HCT116 (cell line): ENCODE results near the gene SLC9B1. TPM values are rescaled to one million over a fixed set of nuclear protein-coding genes. Genes with fewer than 3 reads are reported as not detected.

Source experiments
- ATAC-seq: fragments of 200-7000 bp; cut with Tn5 transposase; 2 replicates; pipeline ENCODE4 v1.9.1; 2020; ENCODE audit warnings: mild to moderate bottlenecking, moderate library complexity
- BruUV-seq: library from RNA; stranded (reverse); fragments of 400-500 nt; replicated peaks from 2 replicates; lab custom pipeline; 2021; lab: Mats Ljungman, UMichigan
- CTCF ChIA-PET: fragments of 300-600 bp; sonication (Branson Sonifier 250); formaldehyde crosslinking; loops from one replicate; lab custom pipeline; 2021; ENCODE audit warnings: antibody characterized with exemption; lab: Charles Lee
- POLR2A ChIA-PET: fragments of 300-600, 350-600 bp; sonication (Branson Sonifier 250); formaldehyde crosslinking; loops from one replicate; lab custom pipeline; 2021; ENCODE audit warnings: antibody characterized with exemption; lab: Charles Lee
- RAD21 ChIA-PET, 2 experiments: fragments of 300-600 bp; sonication (Branson Sonifier 250); formaldehyde crosslinking; loops; one replicate each; lab custom pipeline; 2023; ENCODE audit warnings: low total read pairs in 2 of 2; ENCODE audit not compliant: uncharacterized antibody in 2 of 2, unreplicated experiment in 2 of 2, low non-redundant PET in 1 of 2; lab: Charles Lee
- DNase-seq: peaks from one replicate; pipeline ENCODE4 v3.0.0-alpha.2; 2010; ENCODE audit warnings: low read depth, low spot score
- H2AFZ ChIP-seq: fragments of 200-600 bp; shearing (Covaris generic), sonication (generic); 2 replicates; pipeline ENCODE4 v1.6.1; 2017; ENCODE audit warnings: low read depth, mixed run types, mixed read lengths, antibody characterized with exemption, low read length; ENCODE audit not compliant: poor library complexity, severe bottlenecking
- H3K27ac ChIP-seq: 2 replicates; pipeline ENCODE4 v1.5.1; 2012; ENCODE audit warnings: low read depth, low read length
- H3K27me3 ChIP-seq: fragments of 200-600 bp; sonication (generic); 2 replicates; pipeline ENCODE4 v1.6.1; 2016; ENCODE audit warnings: mixed run types, low read length, mixed read lengths; ENCODE audit not compliant: insufficient read depth
- H3K36me3 ChIP-seq, 2 experiments: fragments of 200-500 bp in 1 of 2; fragments of 200-600 bp in 1 of 2; sonication (Bioruptor generic) in 1 of 2; sonication (generic) in 1 of 2; 2 replicates each; pipeline versions ENCODE4 v1.5.1 to v1.6.1; 2014 to 2016; ENCODE audit warnings: low read length in 2 of 2, inconsistent platforms in 1 of 2, mixed read lengths in 1 of 2, mixed run types in 1 of 2; ENCODE audit not compliant: insufficient read depth in 2 of 2, control insufficient read depth in 1 of 2
- H3K4me1 ChIP-seq, 2 experiments: fragments of 200-600 bp in 1 of 2; sonication (generic) in 1 of 2; 2 replicates each; pipeline versions ENCODE4 v1.5.1 to v1.6.1; 2012 to 2017; ENCODE audit warnings: low read length in 2 of 2, inconsistent platforms in 1 of 2, mild to moderate bottlenecking in 1 of 2, mixed read lengths in 1 of 2, mixed run types in 1 of 2, moderate library complexity in 1 of 2; ENCODE audit not compliant: insufficient read depth in 2 of 2, control insufficient read depth in 1 of 2
- H3K4me2 ChIP-seq: fragments of 200-600 bp; sonication (generic); 2 replicates; pipeline ENCODE4 v1.6.1; 2017; ENCODE audit warnings: mixed run types, low read length, mixed read lengths
- H3K4me3 ChIP-seq, 2 experiments: fragments of 200-600 bp in 1 of 2; sonication (generic) in 1 of 2; replicated peaks in 1 of 2; 2 replicates each; pipeline ENCODE4 v1.5.1; 2011 to 2016; ENCODE audit warnings: low read length in 2 of 2, control low read depth in 1 of 2, low read depth in 1 of 2, mild to moderate bottlenecking in 1 of 2, mixed read lengths in 1 of 2, mixed run types in 1 of 2
- H3K79me2 ChIP-seq: fragments of 200-600 bp; sonication (generic); 2 replicates; pipeline ENCODE4 v1.6.1; 2017; ENCODE audit warnings: mild to moderate bottlenecking, mixed run types, low read length, moderate library complexity, mixed read lengths; ENCODE audit not compliant: insufficient read depth
- H3K9ac ChIP-seq: fragments of 200-600 bp; sonication (generic); 2 replicates; pipeline ENCODE4 v1.6.1; 2016; ENCODE audit warnings: low read length, mixed read lengths
- H3K9me2 ChIP-seq: fragments of 200-600 bp; sonication (generic), shearing (Covaris generic); 2 replicates; pipeline ENCODE4 v1.6.1; 2017; ENCODE audit warnings: mixed run types, mild to moderate bottlenecking, moderate library complexity; ENCODE audit not compliant: insufficient read depth
- H3K9me3 ChIP-seq, 2 experiments: fragments of 200-500 bp in 1 of 2; fragments of 200-600 bp in 1 of 2; sonication (Bioruptor generic) in 1 of 2; sonication (generic) in 1 of 2; 2 replicates each; pipeline ENCODE4 v1.6.1; 2014 to 2017; ENCODE audit warnings: low read length in 2 of 2, mixed read lengths in 2 of 2, inconsistent platforms in 1 of 2, low read depth in 1 of 2, mild to moderate bottlenecking in 1 of 2, mixed run types in 1 of 2, moderate library complexity in 1 of 2; ENCODE audit not compliant: control insufficient read depth in 1 of 2, insufficient read depth in 1 of 2
- H4K20me1 ChIP-seq: fragments of 200-600 bp; sonication (generic), shearing (Covaris generic); 2 replicates; pipeline ENCODE4 v1.6.1; 2017; ENCODE audit warnings: mixed run types, mild to moderate bottlenecking, moderate library complexity; ENCODE audit not compliant: insufficient read depth
- CEBPB ChIP-seq: IDR thresholded peaks from 2 replicates; pipeline ENCODE4 v1.6.1; 2012; ENCODE audit warnings: low read depth
- ELF1 ChIP-seq: IDR thresholded peaks from 2 replicates; pipeline ENCODE4 v1.6.1; 2012; ENCODE audit warnings: low read depth, borderline replicate concordance
- EZH2phosphoT487 ChIP-seq: fragments of 200-600 bp; IDR thresholded peaks from 2 replicates; pipeline ENCODE4 v1.6.1; 2018; ENCODE audit warnings: antibody characterized with exemption, borderline replicate concordance
- FOSL1 ChIP-seq: IDR thresholded peaks from 2 replicates; pipeline ENCODE4 v1.6.1; 2012; ENCODE audit warnings: low read depth
- JUND ChIP-seq: IDR thresholded peaks from 2 replicates; pipeline ENCODE4 v1.6.1; 2012
- MAX ChIP-seq: IDR thresholded peaks from 2 replicates; pipeline ENCODE4 v1.6.1; 2012
- POLR2AphosphoS5 ChIP-seq: IDR thresholded peaks from 2 replicates; pipeline ENCODE4 v1.6.1; 2011; ENCODE audit warnings: mild to moderate bottlenecking, low read depth, low read length, moderate library complexity
- ZFX ChIP-seq: fragments of 450-650 bp; IDR thresholded peaks from 2 replicates; pipeline ENCODE4 v1.6.1; 2017
- intact Hi-C: fragments of 100-400 bp; cut with micrococcal nuclease; formaldehyde crosslinking; loops from 2 replicates; pipeline ENCODE4 v1.10.0; 2022
- total RNA-seq: library from RNA; stranded (reverse); gene quantifications from one replicate; pipeline ENCODE4 v1.2.1, GENCODE V29; 2021; ENCODE audit not compliant: unreplicated experiment

Gene SLC9B1
- total RNA-seq, 1 experiment from 2014 or later: 0.74 TPM

- no peak for TF ChIP-seq FOSL1
- ChIA-PET RAD21 (no interaction called here), POLR2A (no interaction called here), CTCF (no interaction called here)
- no TSS peak for BruUV-seq
- no peak overlapping the region for H3K9ac ChIP-seq
- H3K4me1 ChIP-seq: no peaks in the 10 kb centered on the region; a peak in 1 of 4 replicates
- peaks cover 56% of the 10 kb centered on the region for H3K79me2 ChIP-seq
- H2AFZ ChIP-seq: no peak overlapping the region
- H3K27me3 ChIP-seq: no peaks in the 10 kb centered on the region
- H3K4me2 ChIP-seq: no peak overlapping the region
- H3K36me3 ChIP-seq: 0 out of 4 replicates have a peak, but pooled peaks cover 0 to 4% of the 10 kb centered on the region in 2 experiments
- no peaks in the 10 kb centered on the region for H4K20me1 ChIP-seq
- no peak overlapping the region for H3K4me3 ChIP-seq
- no peaks in the 10 kb centered on the region for H3K9me2 ChIP-seq
- intact Hi-C loops: no loop called here
- ATAC-seq (no peak), DNase-seq (no peak)
- H3K27ac ChIP-seq: no peak overlapping the region
- H3K9me3 ChIP-seq: peaks cover 0 to 4% of the 10 kb centered on the region in 2 experiments; a peak in 1 of 4 replicates
Measured at GRCh38 chr4:102862016-102862415, 157.5 kb downstream of the SLC9B1 start.

- ChIA-PET POLR2A (no interaction called here), CTCF (no interaction called here), RAD21 (no interaction called here)
- H3K4me3 ChIP-seq: no peak overlapping the region
- peaks cover 0 to 4% of the 10 kb centered on the region in 2 experiments; a peak in 1 of 4 replicates for H3K9me3 ChIP-seq
- no peak overlapping the region for H3K27ac ChIP-seq
- BruUV-seq: no TSS peak
- DNase-seq: no peak
- 0 out of 4 replicates have a peak, but pooled peaks cover 0 to 4% of the 10 kb centered on the region in 2 experiments for H3K36me3 ChIP-seq
- no peak overlapping the region for H3K4me2 ChIP-seq
- peaks cover 44% of the 10 kb centered on the region for H3K79me2 ChIP-seq
- H3K9ac ChIP-seq: no peak overlapping the region
- H3K27me3 ChIP-seq: no peaks in the 10 kb centered on the region
- H4K20me1 ChIP-seq: no peaks in the 10 kb centered on the region
- ATAC-seq: no peak
- TF ChIP-seq EZH2phosphoT487 (no peak), ZFX (no peak), ELF1 (no peak), CEBPB (no peak), POLR2AphosphoS5 (no peak), MAX (no peak), JUND (no peak)
- no peak overlapping the region for H2AFZ ChIP-seq
- no peaks in the 10 kb centered on the region for H3K4me1 ChIP-seq
- intact Hi-C loops: no loop called here
- H3K9me2 ChIP-seq: no peaks in the 10 kb centered on the region
Measured at GRCh38 chr4:102860611-102861324, 158.7 kb downstream of the SLC9B1 start.
